Activated naive CD4-positive, alpha-beta T cell treated with anti-CD3 and anti-CD28 coated beads, Interleukin-2, amount 50 U/mL, for 24 hours (primary cell): ENCODE data around the gene PODXL2.
"Not testable (repeated sequence)": the region's sequence is repeated elsewhere in the genome, so short reads cannot be mapped to it uniquely, and the experiment has no call there.

Experiments
- H3K27ac Mint-ChIP-seq: one replicate; pipeline ENCODE4 v1.8.0; 2021; ENCODE audit warnings: mild to moderate bottlenecking, mixed read lengths
- H3K27me3 Mint-ChIP-seq: one replicate; pipeline ENCODE4 v1.8.0; 2021; ENCODE audit warnings: mixed read lengths
- H3K36me3 Mint-ChIP-seq: one replicate; pipeline ENCODE4 v1.8.0; 2021; ENCODE audit warnings: mixed read lengths
- H3K4me1 Mint-ChIP-seq: one replicate; pipeline ENCODE4 v1.8.0; 2021; ENCODE audit warnings: mixed read lengths
- H3K4me3 Mint-ChIP-seq: one replicate; pipeline ENCODE4 v1.8.0; 2021; ENCODE audit warnings: mild to moderate bottlenecking, mixed read lengths
- H3K9me3 Mint-ChIP-seq: one replicate; pipeline ENCODE4 v1.8.0; 2021; ENCODE audit warnings: mixed read lengths

The PODXL2 gene

GRCh38 chr3:127680146-127680661 lies 51.2 kb downstream of the PODXL2 start:
- Mint-ChIP-seq H3K4me3 (no peak overlapping the region), H3K9me3 (no peaks in the 10 kb centered on the region), H3K27me3 (no peaks in the 10 kb centered on the region), H3K27ac (no peak overlapping the region), H3K36me3 (no peaks in the 10 kb centered on the region), H3K4me1 (peaks cover 30% of the 10 kb centered on the region)

DNA sequence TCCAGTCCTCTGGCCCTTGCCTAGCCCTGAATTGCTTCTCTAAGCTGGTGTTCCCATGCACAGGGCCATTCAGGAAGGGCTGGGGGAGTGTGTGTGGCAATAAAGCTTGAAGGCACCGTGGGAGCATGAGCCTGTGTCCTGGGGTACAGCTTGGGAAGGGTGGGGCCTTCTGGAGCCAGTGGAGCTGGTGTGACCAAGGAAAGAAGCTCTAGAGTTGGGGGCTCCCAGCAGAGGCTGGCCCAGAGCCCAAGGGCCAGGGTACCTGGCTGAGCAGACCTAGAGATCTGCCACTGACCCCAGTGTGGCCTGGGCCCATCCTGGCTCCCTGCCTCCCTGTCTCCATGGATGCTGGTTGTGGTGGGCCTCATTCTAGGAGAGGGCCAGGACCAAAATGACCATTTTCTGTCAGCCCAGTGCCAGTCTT lies 51.8 kb downstream of the PODXL2 start:
- Mint-ChIP-seq H3K36me3 (no peaks in the 10 kb centered on the region), H3K27me3 (no peaks in the 10 kb centered on the region), H3K4me3 (no peak overlapping the region), H3K9me3 (no peaks in the 10 kb centered on the region), H3K27ac (no peak overlapping the region), H3K4me1 (peaks cover 25% of the 10 kb centered on the region)

GRCh38 chr3:127682175-127682554 lies 53.2 kb downstream of the PODXL2 start:
- H3K4me1 Mint-ChIP-seq, result peaks cover 17% of the 10 kb centered on the region
- not testable (repeated sequence) for H3K9me3 Mint-ChIP-seq, H3K4me3 Mint-ChIP-seq, H3K36me3 Mint-ChIP-seq, H3K27me3 Mint-ChIP-seq
- peak overlapping the region; percentile 72 for H3K27ac Mint-ChIP-seq

GRCh38 chr3:127682561-127682960 lies 53.6 kb downstream of the PODXL2 start:
- Mint-ChIP-seq H3K9me3 (no peaks in the 10 kb centered on the region), H3K27me3 (no peaks in the 10 kb centered on the region), H3K4me3 (no peak overlapping the region), H3K36me3 (no peaks in the 10 kb centered on the region), H3K4me1 (peaks cover 17% of the 10 kb centered on the region), H3K27ac (peak overlapping the region; percentile 72)

- H3K36me3 Mint-ChIP-seq, result no peaks in the 10 kb centered on the region
- H3K4me3 Mint-ChIP-seq, result no peak overlapping the region
- H3K4me1 Mint-ChIP-seq, result peaks cover 17% of the 10 kb centered on the region
- H3K27me3 Mint-ChIP-seq, result no peaks in the 10 kb centered on the region
- H3K9me3 Mint-ChIP-seq, result no peaks in the 10 kb centered on the region
- no peak overlapping the region for H3K27ac Mint-ChIP-seq
Measured at GRCh38 chr3:127684871-127685707, 56.1 kb downstream of the PODXL2 start.

DNA sequence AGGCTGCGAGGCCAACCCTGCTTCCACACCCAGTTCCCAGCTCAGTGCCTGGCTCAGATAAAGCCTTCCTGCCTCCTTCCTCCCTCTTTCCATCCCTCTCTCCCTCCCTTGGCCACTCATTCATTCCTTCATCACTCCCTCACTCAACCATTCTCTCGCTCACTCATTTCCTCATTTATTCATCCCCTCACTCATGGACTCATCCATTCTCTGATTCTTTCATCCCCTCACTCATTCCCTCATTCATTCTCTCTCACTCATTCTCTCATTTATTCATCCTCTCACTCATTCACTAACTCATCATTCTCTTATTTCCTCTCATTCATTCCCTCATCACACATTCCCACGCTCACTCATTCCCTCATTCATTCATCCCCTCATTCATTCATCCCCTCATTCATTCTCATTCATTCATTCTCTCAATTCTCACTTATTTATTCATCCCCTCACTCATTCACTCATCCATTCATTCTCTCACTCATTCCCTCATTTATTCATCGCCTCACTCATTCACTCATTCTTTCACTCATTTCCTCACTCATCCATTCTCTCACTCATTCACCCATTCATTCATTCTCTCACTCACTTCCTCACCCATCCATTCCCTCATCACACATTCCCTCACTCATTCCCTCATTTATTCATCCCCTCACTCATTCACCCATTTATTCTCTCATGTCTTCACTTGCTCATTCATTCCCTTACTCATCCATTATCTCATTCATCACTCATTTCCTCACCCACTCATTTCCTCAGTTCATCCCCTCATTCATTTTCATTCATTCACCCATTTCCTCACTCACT lies 56.9 kb downstream of the PODXL2 start:
- H3K36me3 Mint-ChIP-seq, result no peaks in the 10 kb centered on the region
- H3K4me1 Mint-ChIP-seq, result peaks cover 17% of the 10 kb centered on the region
- H3K9me3 Mint-ChIP-seq, result no peaks in the 10 kb centered on the region
- no peak overlapping the region for H3K27ac Mint-ChIP-seq
- no peaks in the 10 kb centered on the region for H3K27me3 Mint-ChIP-seq
- H3K4me3 Mint-ChIP-seq, result no peak overlapping the region

DNA sequence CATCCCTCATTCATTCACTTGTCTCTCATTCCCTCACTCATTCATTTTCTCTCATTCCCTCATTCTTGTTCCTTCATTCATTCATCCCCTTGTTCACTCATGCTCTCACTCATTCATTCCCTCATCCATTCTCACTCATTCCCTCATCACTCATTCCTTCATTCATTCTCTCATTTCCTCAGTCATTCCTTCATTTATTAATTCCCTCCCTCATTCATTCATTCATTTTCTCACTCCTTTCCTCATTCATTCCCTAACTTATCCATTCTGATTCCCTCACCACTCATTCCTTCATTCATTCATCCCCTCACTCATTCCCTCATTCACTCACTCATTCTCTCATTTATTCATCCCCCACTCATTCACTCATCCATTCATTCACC lies 57.5 kb downstream of the PODXL2 start:
- H3K4me1 Mint-ChIP-seq, result peaks cover 17% of the 10 kb centered on the region
- H3K27ac Mint-ChIP-seq, result no peak overlapping the region
- H3K27me3 Mint-ChIP-seq, result no peaks in the 10 kb centered on the region
- no peaks in the 10 kb centered on the region for H3K36me3 Mint-ChIP-seq
- H3K4me3 Mint-ChIP-seq, result no peak overlapping the region
- H3K9me3 Mint-ChIP-seq, result no peaks in the 10 kb centered on the region

GRCh38 chr3:127687228-127687737 lies 58.3 kb downstream of the PODXL2 start:
- Mint-ChIP-seq H3K36me3 (no peaks in the 10 kb centered on the region), H3K4me1 (peaks cover 16% of the 10 kb centered on the region), H3K27ac (no peak overlapping the region)

GRCh38 chr3:127688022-127688415 lies 59.0 kb downstream of the PODXL2 start:
- no peaks in the 10 kb centered on the region for H3K36me3 Mint-ChIP-seq
- H3K27ac Mint-ChIP-seq, result no peak overlapping the region
- peaks cover 13% of the 10 kb centered on the region for H3K4me1 Mint-ChIP-seq
- no peaks in the 10 kb centered on the region for H3K9me3 Mint-ChIP-seq
- no peak overlapping the region for H3K4me3 Mint-ChIP-seq
- H3K27me3 Mint-ChIP-seq, result no peaks in the 10 kb centered on the region

More at GRCh38 chr3:127687228-127687737, 58.3 kb downstream of the PODXL2 start:
- H3K27me3 Mint-ChIP-seq, result no peaks in the 10 kb centered on the region
- H3K9me3 Mint-ChIP-seq, result no peaks in the 10 kb centered on the region
- no peak overlapping the region for H3K4me3 Mint-ChIP-seq

DNA sequence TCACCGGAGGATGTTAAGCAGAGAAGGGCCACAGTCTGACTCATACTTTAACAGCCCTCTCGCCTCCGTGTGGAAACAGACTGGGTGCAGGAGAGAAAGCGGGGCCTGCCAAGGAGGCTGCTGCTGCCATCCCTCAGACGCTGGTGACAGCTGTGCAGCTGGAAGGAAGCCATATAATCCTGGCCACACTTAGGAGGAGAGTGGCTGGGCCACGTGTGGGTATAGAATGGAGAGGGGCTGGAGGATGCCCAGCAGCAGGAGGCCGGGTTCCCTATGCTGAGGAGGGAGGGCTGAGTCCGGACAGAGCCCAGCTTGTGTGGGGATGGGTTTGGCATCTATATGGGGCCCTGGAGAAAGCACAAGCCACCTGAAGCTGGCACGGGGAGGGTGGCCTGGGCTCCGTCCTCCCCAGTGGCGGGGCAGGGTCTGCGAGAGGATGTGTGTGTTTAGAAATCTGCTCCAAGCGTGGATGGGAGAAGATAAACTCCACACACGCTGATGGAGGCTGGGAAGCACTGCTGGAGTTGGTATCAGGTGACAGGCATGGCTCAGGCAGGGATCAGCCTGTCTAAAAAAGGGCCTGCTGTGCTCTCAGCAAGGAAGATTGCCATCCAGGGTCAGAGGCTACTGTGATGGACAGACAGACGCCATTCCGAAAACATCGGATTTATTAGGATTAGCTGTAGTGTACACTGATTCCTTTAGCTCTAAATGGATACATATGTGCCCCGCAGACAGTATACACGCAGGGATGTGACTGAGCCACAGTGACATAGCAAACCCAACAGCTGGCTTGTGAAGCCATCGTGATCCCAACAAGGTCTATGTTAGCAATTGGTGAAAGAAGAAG lies 59.7 kb downstream of the PODXL2 start:
- H3K4me3 Mint-ChIP-seq, result no peak overlapping the region
- no peaks in the 10 kb centered on the region for H3K9me3 Mint-ChIP-seq
- H3K27me3 Mint-ChIP-seq, result no peaks in the 10 kb centered on the region

DNA sequence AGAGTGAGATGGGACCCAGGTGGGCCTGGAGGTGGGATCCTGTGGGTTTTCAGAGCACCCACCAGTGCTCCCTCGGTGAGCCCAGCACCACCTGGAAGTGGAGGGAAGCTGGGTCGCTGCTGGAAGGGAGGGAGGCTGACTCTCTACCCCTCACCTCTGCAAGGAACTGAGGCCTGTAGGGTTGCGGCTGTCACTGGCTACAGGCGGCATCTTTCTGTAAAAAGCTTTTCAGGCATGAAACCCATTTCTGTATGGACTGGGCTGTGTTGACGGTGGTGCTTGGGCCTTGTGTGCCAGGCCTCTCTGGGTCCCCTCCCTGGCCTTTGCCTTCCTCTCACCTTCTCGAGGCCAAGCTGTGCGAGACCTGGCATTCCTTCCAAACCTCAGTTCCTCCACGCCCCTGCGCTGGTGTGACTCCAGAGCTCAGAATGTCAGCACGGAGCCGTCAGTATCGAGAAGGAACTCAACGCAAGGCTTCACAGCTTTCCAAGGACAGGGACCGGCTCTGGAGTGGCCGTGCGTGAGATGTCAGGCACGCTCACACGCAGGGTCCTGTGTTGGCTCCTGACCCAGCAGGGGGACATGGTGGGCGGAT lies 60.4 kb downstream of the PODXL2 start:
- no peak overlapping the region for H3K27ac Mint-ChIP-seq
- no peaks in the 10 kb centered on the region for H3K36me3 Mint-ChIP-seq
- H3K4me1 Mint-ChIP-seq, result peaks cover 3% of the 10 kb centered on the region
- H3K9me3 Mint-ChIP-seq, result no peaks in the 10 kb centered on the region
- H3K4me3 Mint-ChIP-seq, result no peak overlapping the region
- no peaks in the 10 kb centered on the region for H3K27me3 Mint-ChIP-seq

More for the DNA sequence above, 59.7 kb downstream of the PODXL2 start:
- peaks cover 10% of the 10 kb centered on the region for H3K4me1 Mint-ChIP-seq
- H3K36me3 Mint-ChIP-seq, result no peaks in the 10 kb centered on the region
- H3K27ac Mint-ChIP-seq, result no peak overlapping the region

DNA sequence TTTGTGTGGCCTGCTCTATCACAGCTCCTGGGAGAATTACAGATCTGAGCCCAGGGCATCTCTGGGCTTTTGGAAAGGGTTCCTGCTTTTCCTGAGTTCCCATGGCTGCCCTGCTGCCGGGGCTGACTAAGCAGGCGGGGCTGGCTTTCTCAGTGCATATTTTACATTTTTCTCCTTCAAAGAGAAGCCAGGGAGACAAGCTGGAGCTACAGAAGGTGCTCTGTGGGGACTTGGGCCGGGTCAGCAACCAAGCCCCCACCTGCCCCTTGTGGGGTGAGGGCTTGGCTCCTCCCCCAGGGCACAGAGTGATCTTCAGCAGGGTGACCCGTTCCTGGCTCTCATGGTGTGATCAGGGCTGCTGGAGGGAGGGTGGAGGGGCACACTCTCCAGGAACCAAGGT lies 61.1 kb downstream of the PODXL2 start:
- no peaks in the 10 kb centered on the region for H3K9me3 Mint-ChIP-seq
- no peaks in the 10 kb centered on the region for H3K27me3 Mint-ChIP-seq
- H3K36me3 Mint-ChIP-seq, result no peaks in the 10 kb centered on the region
- H3K4me1 Mint-ChIP-seq, result no peaks in the 10 kb centered on the region
- H3K27ac Mint-ChIP-seq, result no peak overlapping the region
- H3K4me3 Mint-ChIP-seq, result no peak overlapping the region

DNA sequence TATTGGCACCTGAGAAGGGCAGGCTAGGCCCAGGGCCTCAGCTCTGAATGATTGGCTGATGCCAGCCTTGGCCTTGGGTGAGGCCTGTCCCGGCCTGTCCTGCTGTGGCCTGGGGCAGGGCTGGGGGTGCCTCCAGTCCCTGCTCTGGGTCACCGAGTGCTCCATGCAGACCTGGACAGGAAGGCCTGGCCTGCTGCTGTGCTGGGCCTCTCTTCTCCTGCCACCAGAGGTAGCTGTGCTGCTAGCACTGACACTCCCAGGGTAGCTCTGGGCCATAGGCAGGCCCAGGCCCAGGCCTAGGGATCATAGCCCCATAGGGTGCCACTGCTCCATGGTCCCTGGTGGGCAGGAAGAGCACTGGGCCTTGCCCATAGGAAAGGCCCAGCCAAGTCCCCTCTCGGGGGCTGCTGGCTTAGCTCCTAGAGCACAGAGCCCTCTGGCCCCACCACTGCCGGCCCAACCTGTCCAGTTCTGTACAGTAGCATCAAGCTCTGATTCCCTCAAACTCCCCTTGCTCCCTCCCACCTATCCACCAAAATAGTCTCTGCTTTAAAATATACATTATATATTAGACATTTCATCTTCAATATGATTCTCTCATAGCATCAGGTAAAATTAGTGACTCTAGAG lies 62.0 kb downstream of the PODXL2 start:
- no peaks in the 10 kb centered on the region for H3K4me1 Mint-ChIP-seq
- H3K4me3 Mint-ChIP-seq, result no peak overlapping the region
- H3K9me3 Mint-ChIP-seq, result no peaks in the 10 kb centered on the region
- H3K27me3 Mint-ChIP-seq, result no peaks in the 10 kb centered on the region
- no peak overlapping the region for H3K27ac Mint-ChIP-seq
- no peaks in the 10 kb centered on the region for H3K36me3 Mint-ChIP-seq

DNA sequence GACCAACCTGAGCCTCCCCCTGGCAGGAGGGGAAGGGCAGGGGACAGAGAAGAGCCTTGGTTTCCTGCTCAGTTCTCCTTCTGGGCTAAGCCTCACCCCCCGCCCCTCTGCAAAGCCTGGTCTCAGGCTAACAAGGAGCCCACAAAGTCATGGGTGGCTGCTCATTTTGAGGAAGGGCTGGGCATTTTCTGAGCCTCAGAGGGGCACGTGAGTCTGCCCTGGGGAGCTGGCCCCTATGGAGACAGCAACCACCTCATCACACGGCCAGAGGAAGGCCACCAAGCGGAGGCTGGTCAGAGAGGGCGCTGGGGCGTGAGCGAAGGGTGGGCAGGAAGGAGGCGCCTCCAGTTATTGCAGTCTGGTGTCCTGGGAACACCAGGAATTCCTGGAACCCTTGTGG lies 62.5 kb downstream of the PODXL2 start:
- no peaks in the 10 kb centered on the region for H3K9me3 Mint-ChIP-seq
- no peaks in the 10 kb centered on the region for H3K4me1 Mint-ChIP-seq
- H3K36me3 Mint-ChIP-seq, result no peaks in the 10 kb centered on the region
- H3K27me3 Mint-ChIP-seq, result no peaks in the 10 kb centered on the region
- no peak overlapping the region for H3K4me3 Mint-ChIP-seq
- no peak overlapping the region for H3K27ac Mint-ChIP-seq
